Activated naive CD4-positive, alpha-beta T cell treated with anti-CD3 and anti-CD28 coated beads for 36 hours (primary cell): Measurements from ENCODE around the gene NID2. TPM values are rescaled to one million over a fixed set of nuclear protein-coding genes. Genes with fewer than 3 reads are reported as not detected.
A peak's percentile ranks its signal among the peaks of the same experiment; 100 is the strongest.

ENCODE experiments used
- CTCF ChIA-PET: fragments of 350-600 bp; sonication (Branson Sonifier 250); formaldehyde crosslinking; loops from one replicate; lab custom pipeline; 2021; ENCODE audit warnings: antibody characterized with exemption; lab: Charles Lee
- DNase-seq: peaks from one replicate; pipeline ENCODE4 v3.0.0-alpha.2; 2020
- H3K27ac Mint-ChIP-seq: one replicate; pipeline ENCODE4 v1.8.0; 2021; ENCODE audit warnings: mild to moderate bottlenecking, mixed read lengths
- H3K27me3 Mint-ChIP-seq: one replicate; pipeline ENCODE4 v1.8.0; 2021; ENCODE audit warnings: low read depth, mixed read lengths
- H3K36me3 Mint-ChIP-seq: one replicate; pipeline ENCODE4 v1.8.0; 2021; ENCODE audit warnings: low read depth, mixed read lengths
- H3K4me1 Mint-ChIP-seq: one replicate; pipeline ENCODE4 v1.8.0; 2021; ENCODE audit warnings: low read depth, mixed read lengths
- H3K4me3 Mint-ChIP-seq: one replicate; pipeline ENCODE4 v1.8.0; 2021; ENCODE audit warnings: mild to moderate bottlenecking, moderate library complexity, mixed read lengths
- H3K9me3 Mint-ChIP-seq: one replicate; pipeline ENCODE4 v1.8.0; 2021; ENCODE audit warnings: mixed read lengths
- intact Hi-C: fragments of 100-400 bp; cut with micrococcal nuclease; formaldehyde crosslinking; loops from one replicate; pipeline ENCODE4 v1.15.1; 2023
- total RNA-seq, 2 experiments: library from RNA; stranded (reverse); gene quantifications; one replicate each; pipeline ENCODE4 v1.2.3, GENCODE V29; 2021

The NID2 gene
- total RNA-seq, 2 experiments from 2014 or later, result not detected

- H3K27me3 Mint-ChIP-seq, result peaks cover 4% of the 10 kb centered on the region
- H3K36me3 Mint-ChIP-seq, result no peaks in the 10 kb centered on the region
- no peak for DNase-seq
- H3K27ac Mint-ChIP-seq, result no peak overlapping the region
- H3K4me1 Mint-ChIP-seq, result peaks cover 30% of the 10 kb centered on the region
- intact Hi-C loops, result no loop called here
- H3K4me3 Mint-ChIP-seq, result no peak overlapping the region
- CTCF ChIA-PET, result interaction anchor here (4.3 kb wide), 1 partner anchor 25 kb away, joined by 13 read pairs; no protein-coding TSS in a partner anchor
- no peaks in the 10 kb centered on the region for H3K9me3 Mint-ChIP-seq
These were observed 49.9 kb downstream of the NID2 start for GRCh38 chr14:52018970-52019369.

GRCh38 chr14:52018252-52018651 lies 50.6 kb downstream of the NID2 start:
- no peaks in the 10 kb centered on the region for H3K36me3 Mint-ChIP-seq
- no peak for DNase-seq
- peaks cover 4% of the 10 kb centered on the region for H3K27me3 Mint-ChIP-seq
- no peak overlapping the region for H3K4me3 Mint-ChIP-seq
- intact Hi-C loops, result no loop called here
- H3K27ac Mint-ChIP-seq, result no peak overlapping the region
- CTCF ChIA-PET, result no interaction called here
- no peaks in the 10 kb centered on the region for H3K9me3 Mint-ChIP-seq
- H3K4me1 Mint-ChIP-seq, result peaks cover 30% of the 10 kb centered on the region

GRCh38 chr14:52015411-52016030 lies 53.3 kb downstream of the NID2 start:
- Mint-ChIP-seq H3K4me3 (no peak overlapping the region), H3K36me3 (peaks cover 11% of the 10 kb centered on the region), H3K27me3 (peaks cover 4% of the 10 kb centered on the region), H3K27ac (no peak overlapping the region), H3K9me3 (no peaks in the 10 kb centered on the region), H3K4me1 (peaks cover 8% of the 10 kb centered on the region)
- intact Hi-C loops, result no loop called here
- CTCF ChIA-PET, result interaction anchor here (0.6 to 1.0 kb wide), 4 partner anchors 14 to 254 kb away, joined by 3 to 4 read pairs (median 3); no protein-coding TSS in a partner anchor
- DNase-seq, result peak; percentile 23

GRCh38 chr14:52014601-52015267 lies 54.1 kb downstream of the NID2 start:
- H3K9me3 Mint-ChIP-seq, result no peaks in the 10 kb centered on the region

GRCh38 chr14:52013984-52014600 lies 54.8 kb downstream of the NID2 start:
- Mint-ChIP-seq H3K4me3 (no peak overlapping the region), H3K4me1 (no peaks in the 10 kb centered on the region), H3K27ac (no peak overlapping the region), H3K36me3 (peaks cover 16% of the 10 kb centered on the region), H3K9me3 (no peaks in the 10 kb centered on the region), H3K27me3 (peaks cover 4% of the 10 kb centered on the region)
- DNase-seq, result peak; percentile 37
- intact Hi-C loops, result no loop called here
- CTCF ChIA-PET, result interaction anchor here (0.6 to 0.7 kb wide), 2 partner anchors 114 to 250 kb away, joined by 3 to 4 read pairs; no protein-coding TSS in a partner anchor

More at GRCh38 chr14:52014601-52015267, 54.1 kb downstream of the NID2 start:
- Mint-ChIP-seq H3K4me1 (no peaks in the 10 kb centered on the region), H3K36me3 (peaks cover 13% of the 10 kb centered on the region), H3K27me3 (peaks cover 4% of the 10 kb centered on the region), H3K27ac (no peak overlapping the region), H3K4me3 (no peak overlapping the region)
- intact Hi-C loops, result no loop called here
- CTCF ChIA-PET, result interaction anchor here (0.6 to 1.0 kb wide), 4 partner anchors 19 to 250 kb away, joined by 3 to 4 read pairs (median 4); no protein-coding TSS in a partner anchor
- no peak for DNase-seq

- CTCF ChIA-PET, result interaction anchor here (0.7 to 1.1 kb wide), 2 partner anchors 30 to 47 kb away, joined by 3 read pairs; no protein-coding TSS in a partner anchor
- intact Hi-C loops, result no loop called here
- DNase-seq, result no peak
These were observed 56.2 kb downstream of the NID2 start for GRCh38 chr14:52012635-52013034.

GRCh38 chr14:52011523-52011922 lies 57.3 kb downstream of the NID2 start:
- intact Hi-C loops, result no loop called here
- no peak overlapping the region for H3K27ac Mint-ChIP-seq
- CTCF ChIA-PET, result interaction anchor here (1.2 to 2.2 kb wide), 2 partner anchors 8 to 16 kb away, joined by 3 to 4 read pairs; no protein-coding TSS in a partner anchor
- peaks cover under 1% of the 10 kb centered on the region for H3K4me1 Mint-ChIP-seq
- H3K36me3 Mint-ChIP-seq, result peaks cover 26% of the 10 kb centered on the region
- H3K4me3 Mint-ChIP-seq, result no peak overlapping the region
- no peak for DNase-seq
- peaks cover 3% of the 10 kb centered on the region for H3K27me3 Mint-ChIP-seq
- H3K9me3 Mint-ChIP-seq, result no peaks in the 10 kb centered on the region

More at GRCh38 chr14:52012635-52013034, 56.2 kb downstream of the NID2 start:
- H3K9me3 Mint-ChIP-seq, result no peaks in the 10 kb centered on the region
- H3K36me3 Mint-ChIP-seq, result peaks cover 23% of the 10 kb centered on the region
- no peak overlapping the region for H3K27ac Mint-ChIP-seq
- peaks cover 4% of the 10 kb centered on the region for H3K27me3 Mint-ChIP-seq
- no peaks in the 10 kb centered on the region for H3K4me1 Mint-ChIP-seq
- no peak overlapping the region for H3K4me3 Mint-ChIP-seq

GRCh38 chr14:52010173-52010693 lies 58.6 kb downstream of the NID2 start:
- Mint-ChIP-seq H3K9me3 (no peaks in the 10 kb centered on the region), H3K36me3 (peaks cover 34% of the 10 kb centered on the region), H3K27me3 (no peaks in the 10 kb centered on the region), H3K4me1 (peaks cover 3% of the 10 kb centered on the region), H3K27ac (no peak overlapping the region), H3K4me3 (no peak overlapping the region)
- DNase-seq, result no peak
- CTCF ChIA-PET, result interaction anchor here (2.2 kb wide), 1 partner anchor 15 kb away, joined by 4 read pairs; no protein-coding TSS in a partner anchor
- intact Hi-C loops, result no loop called here

- H3K27me3 Mint-ChIP-seq, result no peaks in the 10 kb centered on the region
- peaks cover 41% of the 10 kb centered on the region for H3K36me3 Mint-ChIP-seq
- peaks cover 7% of the 10 kb centered on the region for H3K4me1 Mint-ChIP-seq
- H3K9me3 Mint-ChIP-seq, result no peaks in the 10 kb centered on the region
- H3K27ac Mint-ChIP-seq, result no peak overlapping the region
- intact Hi-C loops, result no loop called here
- H3K4me3 Mint-ChIP-seq, result no peak overlapping the region
- no peak for DNase-seq
- CTCF ChIA-PET, result interaction anchor here (1.6 to 1.8 kb wide), 2 partner anchors 13 to 51 kb away, joined by 3 read pairs; no protein-coding TSS in a partner anchor
These were observed 60.7 kb downstream of the NID2 start for GRCh38 chr14:52008136-52008535.

- CTCF ChIA-PET, result interaction anchor here (0.8 to 1.8 kb wide), 3 partner anchors 13 to 51 kb away, joined by 3 read pairs; no protein-coding TSS in a partner anchor
- Mint-ChIP-seq H3K27me3 (no peaks in the 10 kb centered on the region), H3K27ac (no peak overlapping the region), H3K4me1 (peaks cover 7% of the 10 kb centered on the region), H3K36me3 (peaks cover 42% of the 10 kb centered on the region), H3K4me3 (no peak overlapping the region), H3K9me3 (no peaks in the 10 kb centered on the region)
- DNase-seq, result no peak
- intact Hi-C loops, result no loop called here
These were observed 61.2 kb downstream of the NID2 start for GRCh38 chr14:52007637-52008036.

GRCh38 chr14:52007211-52007610 lies 61.6 kb downstream of the NID2 start:
- H3K36me3 Mint-ChIP-seq, result peaks cover 44% of the 10 kb centered on the region
- intact Hi-C loops, result no loop called here

GRCh38 chr14:52006361-52006760 lies 62.5 kb downstream of the NID2 start:
- Mint-ChIP-seq H3K4me1 (peaks cover 7% of the 10 kb centered on the region), H3K27ac (no peak overlapping the region), H3K27me3 (no peaks in the 10 kb centered on the region), H3K9me3 (no peaks in the 10 kb centered on the region), H3K36me3 (peaks cover 43% of the 10 kb centered on the region), H3K4me3 (no peak overlapping the region)
- CTCF ChIA-PET, result interaction anchor here (1.8 kb wide), 1 partner anchor 12 kb away, joined by 3 read pairs; no protein-coding TSS in a partner anchor
- intact Hi-C loops, result no loop called here
- DNase-seq, result no peak

More at GRCh38 chr14:52007211-52007610, 61.6 kb downstream of the NID2 start:
- DNase-seq, result no peak
- CTCF ChIA-PET, result interaction anchor here (0.8 to 1.8 kb wide), 3 partner anchors 13 to 52 kb away, joined by 3 read pairs; no protein-coding TSS in a partner anchor
- no peaks in the 10 kb centered on the region for H3K9me3 Mint-ChIP-seq
- peaks cover 7% of the 10 kb centered on the region for H3K4me1 Mint-ChIP-seq
- H3K27ac Mint-ChIP-seq, result no peak overlapping the region
- H3K4me3 Mint-ChIP-seq, result no peak overlapping the region
- no peaks in the 10 kb centered on the region for H3K27me3 Mint-ChIP-seq
